ENCODE results near the gene MLPH. TPM values are rescaled to one million over a fixed set of nuclear protein-coding genes. Genes with fewer than 3 reads are reported as not detected.

MLPH gene
- total RNA-seq, 3 donors from 2014 or later = 15.5 to 242 (median 223) TPM

GRCh38 chr2:237515621-237516275 is 28.7 kb downstream of the MLPH start:
- Histone ChIP-seq H3K4me3 (no peak overlapping the region), H3K9me3 (no peaks in the 10 kb centered on the region), H3K4me1 (peaks cover 0 to 8% of the 10 kb centered on the region in 2 donors), H3K27ac (no peak overlapping the region), H3K36me3 (no peaks in the 10 kb centered on the region), H3K27me3 (no peaks in the 10 kb centered on the region)
- intact Hi-C loops (cut with DNase I; ENCODE audit: low total_unique reads) = no loop called here
- DNase-seq (ENCODE audit: low spot score in 2 of 2) = no peak
- TF ChIP-seq POLR2A (IDR thresholded peaks at IDR 0.05) (no peak), POLR2AphosphoS5 (IDR thresholded peaks at IDR 0.05) (no peak), CTCF (IDR thresholded peaks at IDR 0.05) (no peak)

- Histone ChIP-seq H3K9me3 (no peaks in the 10 kb centered on the region), H3K27me3 (no peaks in the 10 kb centered on the region), H3K36me3 (no peaks in the 10 kb centered on the region), H3K4me3 (no peak overlapping the region), H3K27ac (no peak overlapping the region), H3K4me1 (peaks cover 0 to 6% of the 10 kb centered on the region in 2 donors)
- TF ChIP-seq CTCF (IDR thresholded peaks at IDR 0.05) = no peak
- TF ChIP-seq POLR2A (IDR thresholded peaks at IDR 0.05) = no peak
- intact Hi-C loops (cut with DNase I; ENCODE audit: low total_unique reads) = no loop called here
- no peak for DNase-seq (ENCODE audit: low spot score in 2 of 2)
These were observed 30.1 kb downstream of the MLPH start for GRCh38 chr2:237517163-237517562.

GRCh38 chr2:237517990-237518389 is 30.9 kb downstream of the MLPH start:
- TF ChIP-seq POLR2A (IDR thresholded peaks at IDR 0.05) (no peak), CTCF (IDR thresholded peaks at IDR 0.05) (no peak), POLR2AphosphoS5 (IDR thresholded peaks at IDR 0.05) (no peak)
- Histone ChIP-seq H3K4me1 (no peaks in the 10 kb centered on the region), H3K27me3 (no peaks in the 10 kb centered on the region), H3K4me3 (no peak overlapping the region), H3K9me3 (no peaks in the 10 kb centered on the region), H3K27ac (no peak overlapping the region), H3K36me3 (no peaks in the 10 kb centered on the region)
- DNase-seq (ENCODE audit: low spot score in 2 of 2) = no peak
- intact Hi-C loops (cut with DNase I; ENCODE audit: low total_unique reads) = no loop called here

GRCh38 chr2:237519506-237520245 is 32.6 kb downstream of the MLPH start:
- TF ChIP-seq CTCF (IDR thresholded peaks at IDR 0.05) (no peak), POLR2A (IDR thresholded peaks at IDR 0.05) (no peak), POLR2AphosphoS5 (IDR thresholded peaks at IDR 0.05) (no peak)
- Histone ChIP-seq H3K9me3 (no peaks in the 10 kb centered on the region), H3K4me3 (no peak overlapping the region), H3K4me1 (no peaks in the 10 kb centered on the region), H3K27me3 (no peaks in the 10 kb centered on the region), H3K36me3 (no peaks in the 10 kb centered on the region), H3K27ac (no peak overlapping the region)
- DNase-seq (ENCODE audit: low spot score in 2 of 2) = no peak
- intact Hi-C loops (cut with DNase I; ENCODE audit: low total_unique reads) = no loop called here

GRCh38 chr2:237520290-237520689 is 33.2 kb downstream of the MLPH start:
- TF ChIP-seq CTCF (IDR thresholded peaks at IDR 0.05) (no peak), POLR2AphosphoS5 (IDR thresholded peaks at IDR 0.05) (no peak), POLR2A (IDR thresholded peaks at IDR 0.05) (no peak)
- H3K9me3 ChIP-seq = no peaks in the 10 kb centered on the region
- no peak for DNase-seq (ENCODE audit: low spot score in 2 of 2)
- intact Hi-C loops (cut with DNase I; ENCODE audit: low total_unique reads) = no loop called here
- H3K27ac ChIP-seq = no peak overlapping the region
- H3K27me3 ChIP-seq = no peaks in the 10 kb centered on the region
- H3K4me3 ChIP-seq = no peak overlapping the region
- no peaks in the 10 kb centered on the region for H3K36me3 ChIP-seq
- no peaks in the 10 kb centered on the region for H3K4me1 ChIP-seq

All from breast epithelium (tissue), 4 donors.